ENCODE data around the gene WDFY1. TPM values are rescaled to one million over a fixed set of nuclear protein-coding genes. Genes with fewer than 3 reads are reported as not detected.

Gene WDFY1
- total and polyA plus RNA-seq, 3 donors from 2014 or later: 29.5 to 62.9 (median 49.4) TPM

DNA sequence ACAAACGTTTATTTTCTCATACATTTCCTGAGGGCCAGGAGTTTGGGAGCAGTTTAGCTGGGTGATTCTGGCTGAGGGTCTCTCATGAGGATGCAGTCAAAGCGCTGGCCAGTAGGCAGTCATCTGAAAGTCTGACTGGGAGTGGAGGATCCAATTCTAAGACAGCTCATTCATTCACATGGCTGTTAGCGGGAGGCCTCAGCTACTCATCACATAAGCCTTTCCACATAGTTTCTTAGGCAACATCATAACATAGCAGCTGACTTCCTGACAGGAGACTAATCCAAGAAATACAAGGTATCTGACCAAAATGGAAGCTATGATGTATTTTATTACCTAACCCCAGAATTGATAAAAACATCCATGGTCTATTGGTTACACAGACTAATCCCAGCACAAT lies 9.3 kb upstream of the WDFY1 start:
- no peaks in the 10 kb centered on the region for H3K36me3 ChIP-seq (ENCODE audit: low read depth, missing control alignments)
- WGBS, 2 donors: 81 to 90% methylated on average over 3 of the region's 3 CpGs
- no peak overlapping the region for H3K4me3 ChIP-seq
- intact Hi-C loops (cut with DNase I; ENCODE audit: low total_unique reads): no loop called here
- peaks cover 15% of the 10 kb centered on the region for H3K4me1 ChIP-seq
- no peak for TF ChIP-seq POLR2A (IDR thresholded peaks at IDR 0.05)
- TF ChIP-seq, protein P1, sequence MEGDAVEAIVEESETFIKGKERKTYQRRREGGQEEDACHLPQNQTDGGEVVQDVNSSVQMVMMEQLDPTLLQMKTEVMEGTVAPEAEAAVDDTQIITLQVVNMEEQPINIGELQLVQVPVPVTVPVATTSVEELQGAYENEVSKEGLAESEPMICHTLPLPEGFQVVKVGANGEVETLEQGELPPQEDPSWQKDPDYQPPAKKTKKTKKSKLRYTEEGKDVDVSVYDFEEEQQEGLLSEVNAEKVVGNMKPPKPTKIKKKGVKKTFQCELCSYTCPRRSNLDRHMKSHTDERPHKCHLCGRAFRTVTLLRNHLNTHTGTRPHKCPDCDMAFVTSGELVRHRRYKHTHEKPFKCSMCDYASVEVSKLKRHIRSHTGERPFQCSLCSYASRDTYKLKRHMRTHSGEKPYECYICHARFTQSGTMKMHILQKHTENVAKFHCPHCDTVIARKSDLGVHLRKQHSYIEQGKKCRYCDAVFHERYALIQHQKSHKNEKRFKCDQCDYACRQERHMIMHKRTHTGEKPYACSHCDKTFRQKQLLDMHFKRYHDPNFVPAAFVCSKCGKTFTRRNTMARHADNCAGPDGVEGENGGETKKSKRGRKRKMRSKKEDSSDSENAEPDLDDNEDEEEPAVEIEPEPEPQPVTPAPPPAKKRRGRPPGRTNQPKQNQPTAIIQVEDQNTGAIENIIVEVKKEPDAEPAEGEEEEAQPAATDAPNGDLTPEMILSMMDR (IDR thresholded peaks at IDR 0.05): no peak
- H3K27me3 ChIP-seq: no peaks in the 10 kb centered on the region
- H3K27ac ChIP-seq: no peak overlapping the region
- no peaks in the 10 kb centered on the region for H3K9me3 ChIP-seq
- no peak for DNase-seq

DNA sequence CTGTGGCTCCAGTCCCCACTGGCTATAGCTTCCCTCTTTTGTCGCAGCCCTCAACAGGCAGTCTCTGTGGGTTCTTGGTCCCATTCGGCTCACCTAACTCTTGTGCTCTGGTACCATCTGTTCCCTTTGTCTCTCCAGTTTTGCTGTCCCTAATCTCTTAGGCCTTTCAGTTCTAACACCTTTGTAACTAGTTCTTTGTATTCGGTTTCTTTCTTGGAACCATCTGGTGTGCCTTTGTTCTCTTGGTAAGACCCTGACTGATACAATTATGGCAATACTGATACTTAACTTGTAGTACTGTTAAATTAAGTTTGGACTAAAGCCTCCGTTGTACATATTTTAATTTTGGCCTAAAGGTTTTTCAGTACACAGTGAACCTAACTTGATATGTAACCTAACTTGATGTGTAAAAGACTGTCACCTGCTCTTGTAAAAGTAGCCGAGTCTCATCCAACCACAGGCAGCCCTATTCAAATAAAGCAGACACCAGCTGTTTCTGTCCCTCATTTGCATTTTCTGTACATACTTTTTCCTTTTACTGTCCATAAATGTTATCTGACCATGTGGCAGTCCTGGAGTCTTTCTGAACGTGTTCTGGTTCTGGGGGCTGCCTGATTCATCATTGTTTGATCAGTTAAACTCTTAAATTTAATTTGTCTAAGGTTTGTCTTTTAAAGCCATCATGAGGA lies 7.3 kb upstream of the WDFY1 start:
- no peak overlapping the region for H3K4me3 ChIP-seq
- no peak for DNase-seq
- WGBS, 2 donors: 63 to 75% methylated on average over 6 of the region's 6 CpGs
- no peaks in the 10 kb centered on the region for H3K9me3 ChIP-seq
- H3K27ac ChIP-seq: no peak overlapping the region
- TF ChIP-seq POLR2A (IDR thresholded peaks at IDR 0.05): no peak
- TF ChIP-seq, protein P1 (IDR thresholded peaks at IDR 0.05): no peak
- intact Hi-C loops (cut with DNase I; ENCODE audit: low total_unique reads): no loop called here
- no peaks in the 10 kb centered on the region for H3K36me3 ChIP-seq (ENCODE audit: low read depth, missing control alignments)
- H3K27me3 ChIP-seq: no peaks in the 10 kb centered on the region
- H3K4me1 ChIP-seq: peaks cover 4% of the 10 kb centered on the region

DNA sequence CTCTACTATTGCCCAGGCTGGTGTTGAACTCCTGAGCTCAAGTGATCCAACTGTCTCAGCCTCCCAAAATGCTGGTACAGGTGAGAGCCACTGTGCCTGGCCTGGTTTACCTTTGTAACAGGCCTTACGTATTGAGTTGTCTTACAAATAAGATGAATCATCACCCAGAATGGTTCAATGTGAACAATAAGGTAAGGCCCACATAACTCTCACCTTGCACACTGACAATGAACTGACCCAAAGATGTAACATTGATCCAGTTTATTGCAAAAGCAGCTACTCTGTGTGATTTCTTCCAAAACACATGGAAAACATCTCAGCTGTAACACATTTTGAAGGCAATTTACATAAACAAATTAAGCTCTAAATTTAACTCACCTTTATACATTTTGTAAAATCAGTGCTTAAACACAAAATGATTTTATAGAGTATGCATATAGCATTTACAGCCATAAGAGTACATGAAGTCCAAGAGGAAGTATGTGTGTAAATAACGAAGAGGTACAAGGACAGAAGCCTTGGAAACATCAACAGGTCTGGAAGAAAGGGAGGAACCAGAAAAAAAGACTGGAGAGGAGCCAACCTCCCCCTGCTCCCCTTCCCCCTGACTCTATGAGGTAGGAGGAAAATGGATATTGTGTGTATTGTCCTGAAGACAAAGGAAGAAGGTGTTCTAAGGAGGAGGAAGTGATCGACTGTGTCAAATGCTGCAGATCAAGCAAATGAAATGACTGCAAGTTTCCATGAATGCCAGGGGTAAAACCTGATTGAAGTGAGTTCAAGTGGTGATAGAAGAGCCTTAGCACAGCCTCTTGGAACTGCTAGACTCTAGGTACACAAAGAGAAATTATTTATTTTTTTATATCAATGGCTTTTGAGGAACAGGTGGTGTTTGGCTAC lies 5.6 kb upstream of the WDFY1 start:
- H3K36me3 ChIP-seq (ENCODE audit: low read depth, missing control alignments): no peaks in the 10 kb centered on the region
- H3K9me3 ChIP-seq: no peaks in the 10 kb centered on the region
- H3K27me3 ChIP-seq: no peaks in the 10 kb centered on the region
- no peak overlapping the region for H3K27ac ChIP-seq
- H3K4me3 ChIP-seq: no peak overlapping the region
- WGBS, 2 donors: 65 to 72% methylated on average over 3 of the region's 3 CpGs
- TF ChIP-seq, protein P1 (IDR thresholded peaks at IDR 0.05): no peak
- no peak for TF ChIP-seq POLR2A (IDR thresholded peaks at IDR 0.05)
- DNase-seq: no peak
- H3K4me1 ChIP-seq: peaks cover 6% of the 10 kb centered on the region
- intact Hi-C loops (cut with DNase I; ENCODE audit: low total_unique reads): no loop called here

DNA sequence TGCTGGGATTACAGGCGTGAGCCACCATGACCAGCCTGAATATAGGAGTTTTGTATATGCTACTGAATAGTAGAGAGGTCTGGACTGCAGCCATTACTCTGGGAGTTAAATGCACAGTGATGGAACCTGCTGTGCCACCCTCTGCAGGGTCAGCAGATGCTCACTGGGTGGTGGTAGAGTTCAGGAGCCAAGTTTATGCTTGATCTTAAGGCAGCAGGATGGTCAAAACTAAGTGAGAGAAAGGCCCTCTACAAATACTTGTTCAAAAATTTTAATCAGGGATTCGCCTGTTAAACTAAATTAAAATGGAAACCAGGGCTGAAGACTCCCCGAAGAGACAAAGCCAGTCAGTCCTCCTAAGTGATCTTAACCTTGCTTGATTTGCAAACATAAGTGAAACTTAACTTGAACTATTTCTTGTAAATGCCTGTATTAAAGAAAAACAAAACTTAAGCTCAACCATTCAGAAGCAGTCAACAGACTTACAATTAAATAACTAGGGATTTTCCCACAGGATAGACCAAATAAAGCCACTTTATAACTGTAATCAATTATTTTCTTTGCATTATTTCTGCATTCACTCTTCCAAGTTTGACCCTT lies 4.2 kb upstream of the WDFY1 start:
- no peaks in the 10 kb centered on the region for H3K9me3 ChIP-seq
- no peaks in the 10 kb centered on the region for H3K27me3 ChIP-seq
- intact Hi-C loops (cut with DNase I; ENCODE audit: low total_unique reads): no loop called here
- no peak overlapping the region for H3K4me3 ChIP-seq
- WGBS, 2 donors: 76 to 78% methylated on average over 3 of the region's 3 CpGs
- H3K36me3 ChIP-seq (ENCODE audit: low read depth, missing control alignments): no peaks in the 10 kb centered on the region
- H3K4me1 ChIP-seq: peaks cover 10% of the 10 kb centered on the region
- DNase-seq: no peak
- no peak for TF ChIP-seq POLR2A (IDR thresholded peaks at IDR 0.05)
- TF ChIP-seq, protein P1 (IDR thresholded peaks at IDR 0.05): no peak
- H3K27ac ChIP-seq: no peak overlapping the region
